ENCODE measurements around the gene COX19.

COX19 gene

GRCh38 chr7:978049-978346 is 2.6 kb upstream of the COX19 start:
- peaks cover 19% of the 10 kb centered on the region for H3K4me1 ChIP-seq (ENCODE audit: control insufficient read depth, insufficient read depth, low read length, poor library complexity, severe bottlenecking)
- no peak for DNase-seq
- no peak overlapping the region for H3K27ac ChIP-seq (ENCODE audit: insufficient read depth, low read length, poor library complexity, severe bottlenecking)
- H3K36me3 ChIP-seq (ENCODE audit: control insufficient read depth, insufficient read depth, low read length) = no peaks in the 10 kb centered on the region
- H3K9me3 ChIP-seq (ENCODE audit: control insufficient read depth, low read length) = no peaks in the 10 kb centered on the region
- no peak overlapping the region for H3K4me3 ChIP-seq (ENCODE audit: insufficient read depth, low read depth, low read length, poor library complexity, severe bottlenecking)
- H3K27me3 ChIP-seq (replicated peaks; ENCODE audit: control insufficient read depth, insufficient read depth, low read length, poor library complexity, severe bottlenecking) = no peaks in the 10 kb centered on the region

DNA sequence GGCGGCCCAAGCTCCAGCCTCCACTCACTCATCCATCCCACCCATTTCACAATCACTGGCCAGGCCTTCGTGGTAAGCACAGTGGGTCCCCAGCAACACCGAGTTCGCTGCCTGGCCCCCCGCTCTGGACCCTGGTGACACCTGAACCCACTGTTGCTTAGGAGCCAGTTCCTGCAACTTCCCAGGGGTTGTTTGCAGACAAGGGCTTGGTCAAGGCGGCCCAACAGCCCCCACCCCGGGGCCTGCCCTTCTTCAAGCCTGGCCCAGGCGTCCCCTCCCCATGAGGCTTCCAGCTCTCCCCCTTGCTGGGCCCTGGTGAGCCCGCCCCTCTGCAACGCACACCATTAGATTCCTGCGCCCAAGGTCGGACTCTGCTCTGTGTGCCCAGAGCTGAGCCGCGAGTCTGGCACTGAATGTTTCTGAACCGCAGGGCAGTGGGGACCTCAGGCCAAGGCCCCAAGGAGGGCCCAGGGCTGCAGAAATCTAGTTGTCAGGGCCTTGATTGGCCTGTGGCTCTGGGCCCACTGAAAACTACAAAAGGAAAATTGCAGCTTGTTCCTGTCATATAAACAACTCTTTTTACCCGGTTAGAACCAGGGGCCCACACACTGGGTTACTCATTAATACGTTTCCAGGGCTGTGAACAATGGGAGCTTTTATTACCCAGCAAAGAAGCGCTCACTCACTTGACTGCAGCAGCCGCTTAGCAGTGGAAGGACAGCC is 2.1 kb upstream of the COX19 start:
- H3K36me3 ChIP-seq (ENCODE audit: control insufficient read depth, insufficient read depth, low read length) = peaks cover 3% of the 10 kb centered on the region
- no peak overlapping the region for H3K4me3 ChIP-seq (ENCODE audit: insufficient read depth, low read depth, low read length, poor library complexity, severe bottlenecking)
- peaks cover 22% of the 10 kb centered on the region for H3K4me1 ChIP-seq (ENCODE audit: control insufficient read depth, insufficient read depth, low read length, poor library complexity, severe bottlenecking)
- H3K27ac ChIP-seq (ENCODE audit: insufficient read depth, low read length, poor library complexity, severe bottlenecking) = no peak overlapping the region
- no peaks in the 10 kb centered on the region for H3K9me3 ChIP-seq (ENCODE audit: control insufficient read depth, low read length)
- DNase-seq = no peak
- H3K27me3 ChIP-seq (replicated peaks; ENCODE audit: control insufficient read depth, insufficient read depth, low read length, poor library complexity, severe bottlenecking) = no peaks in the 10 kb centered on the region

GRCh38 chr7:976901-977325 is 1.6 kb upstream of the COX19 start:
- Histone ChIP-seq H3K4me1 (ENCODE audit: control insufficient read depth, insufficient read depth, low read length, poor library complexity, severe bottlenecking) (peaks cover 22% of the 10 kb centered on the region), H3K9me3 (ENCODE audit: control insufficient read depth, low read length) (no peaks in the 10 kb centered on the region), H3K36me3 (ENCODE audit: control insufficient read depth, insufficient read depth, low read length) (peaks cover 9% of the 10 kb centered on the region), H3K4me3 (ENCODE audit: insufficient read depth, low read depth, low read length, poor library complexity, severe bottlenecking) (no peak overlapping the region), H3K27me3 (replicated peaks; ENCODE audit: control insufficient read depth, insufficient read depth, low read length, poor library complexity, severe bottlenecking) (no peaks in the 10 kb centered on the region), H3K27ac (ENCODE audit: insufficient read depth, low read length, poor library complexity, severe bottlenecking) (no peak overlapping the region)
- no peak for DNase-seq

- peak overlapping the region; percentile 97 for H3K4me3 ChIP-seq (ENCODE audit: insufficient read depth, low read depth, low read length, poor library complexity, severe bottlenecking)
Measured at GRCh38 chr7:975702-976473, 539 bp upstream of the COX19 start.

DNA sequence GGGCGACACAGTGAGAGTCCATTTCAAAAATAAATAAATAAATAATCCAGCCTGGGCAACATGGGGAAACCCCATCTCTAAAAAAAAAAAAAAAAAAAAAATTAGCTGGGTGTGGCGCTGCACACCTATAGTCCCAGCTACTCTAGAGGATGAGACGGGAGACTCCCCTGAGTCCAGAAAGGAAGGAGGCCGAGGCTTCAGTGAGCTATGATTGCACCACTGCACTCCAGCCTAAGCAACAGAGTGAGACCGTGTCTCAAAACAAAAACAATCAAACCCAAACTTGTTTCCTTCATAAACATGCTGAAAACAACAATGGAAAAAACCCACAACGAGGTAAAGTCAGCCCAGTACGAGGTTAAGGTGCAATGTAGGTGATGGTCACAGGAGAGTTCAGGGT is 1.2 kb downstream of the COX19 start:
- H3K4me1 ChIP-seq (ENCODE audit: control insufficient read depth, insufficient read depth, low read length, poor library complexity, severe bottlenecking) = peaks cover 22% of the 10 kb centered on the region
- no peaks in the 10 kb centered on the region for H3K9me3 ChIP-seq (ENCODE audit: control insufficient read depth, low read length)
- DNase-seq = no peak
- peaks cover 29% of the 10 kb centered on the region for H3K36me3 ChIP-seq (ENCODE audit: control insufficient read depth, insufficient read depth, low read length)
- peak overlapping the region; percentile 99 for H3K27ac ChIP-seq (ENCODE audit: insufficient read depth, low read length, poor library complexity, severe bottlenecking)
- H3K27me3 ChIP-seq (replicated peaks; ENCODE audit: control insufficient read depth, insufficient read depth, low read length, poor library complexity, severe bottlenecking) = no peaks in the 10 kb centered on the region
- no peak overlapping the region for H3K4me3 ChIP-seq (ENCODE audit: insufficient read depth, low read depth, low read length, poor library complexity, severe bottlenecking)

More at GRCh38 chr7:975702-976473, 539 bp upstream of the COX19 start:
- peaks cover 22% of the 10 kb centered on the region for H3K4me1 ChIP-seq (ENCODE audit: control insufficient read depth, insufficient read depth, low read length, poor library complexity, severe bottlenecking)
- no peaks in the 10 kb centered on the region for H3K27me3 ChIP-seq (replicated peaks; ENCODE audit: control insufficient read depth, insufficient read depth, low read length, poor library complexity, severe bottlenecking)
- DNase-seq = no peak
- H3K27ac ChIP-seq (ENCODE audit: insufficient read depth, low read length, poor library complexity, severe bottlenecking) = peak overlapping the region; percentile 99
- H3K36me3 ChIP-seq (ENCODE audit: control insufficient read depth, insufficient read depth, low read length) = peaks cover 16% of the 10 kb centered on the region
- no peaks in the 10 kb centered on the region for H3K9me3 ChIP-seq (ENCODE audit: control insufficient read depth, low read length)

DNA sequence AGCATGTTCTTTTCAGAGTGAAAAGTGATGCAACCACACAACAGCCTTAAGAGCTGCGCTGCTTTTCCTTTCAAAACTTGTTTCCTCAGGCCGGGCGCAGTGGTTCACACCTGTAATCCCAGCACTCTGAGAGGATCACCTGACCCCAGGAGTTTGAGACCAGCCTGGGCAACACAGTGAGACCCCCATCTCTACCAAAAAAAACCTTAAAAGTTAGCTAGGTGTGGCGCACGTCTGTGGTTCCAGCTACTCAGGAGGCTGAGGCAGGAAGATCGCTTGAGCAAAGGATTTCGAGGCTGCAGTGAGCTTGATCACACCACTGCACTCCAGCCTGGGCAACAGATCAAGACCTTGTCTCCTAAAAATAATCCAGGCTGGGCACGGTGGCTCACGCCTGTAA is 2.0 kb downstream of the COX19 start:
- Histone ChIP-seq H3K9me3 (ENCODE audit: control insufficient read depth, low read length) (no peaks in the 10 kb centered on the region), H3K27ac (ENCODE audit: insufficient read depth, low read length, poor library complexity, severe bottlenecking) (no peak overlapping the region), H3K27me3 (replicated peaks; ENCODE audit: control insufficient read depth, insufficient read depth, low read length, poor library complexity, severe bottlenecking) (no peaks in the 10 kb centered on the region), H3K36me3 (ENCODE audit: control insufficient read depth, insufficient read depth, low read length) (peaks cover 37% of the 10 kb centered on the region), H3K4me1 (ENCODE audit: control insufficient read depth, insufficient read depth, low read length, poor library complexity, severe bottlenecking) (peaks cover 22% of the 10 kb centered on the region), H3K4me3 (ENCODE audit: insufficient read depth, low read depth, low read length, poor library complexity, severe bottlenecking) (no peak overlapping the region)
- no peak for DNase-seq

- no peak overlapping the region for H3K27ac ChIP-seq (ENCODE audit: insufficient read depth, low read length, poor library complexity, severe bottlenecking)
Measured at GRCh38 chr7:972676-973309, 2.6 kb downstream of the COX19 start.

DNA sequence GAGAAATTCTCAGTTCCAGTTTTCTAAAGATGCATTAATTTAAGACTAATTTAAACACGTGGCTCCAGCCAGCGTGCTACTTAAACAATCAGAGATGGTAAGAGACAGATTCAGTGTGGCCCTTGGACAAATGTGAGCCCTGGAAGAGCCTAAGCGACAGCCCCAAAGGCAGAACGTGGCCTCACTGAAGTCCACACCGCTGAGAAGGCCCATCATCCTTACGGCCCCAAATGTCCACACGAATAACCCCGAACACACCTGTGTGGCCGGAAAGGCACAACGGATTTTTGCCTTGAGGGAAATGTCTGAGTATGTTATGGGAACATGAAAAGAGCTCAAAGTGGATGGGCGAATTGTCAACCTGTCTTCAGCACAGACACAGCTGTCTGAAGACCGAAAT is 3.2 kb downstream of the COX19 start:
- DNase-seq = no peak
- H3K36me3 ChIP-seq (ENCODE audit: control insufficient read depth, insufficient read depth, low read length) = peaks cover 49% of the 10 kb centered on the region
- peaks cover 22% of the 10 kb centered on the region for H3K4me1 ChIP-seq (ENCODE audit: control insufficient read depth, insufficient read depth, low read length, poor library complexity, severe bottlenecking)
- H3K27me3 ChIP-seq (replicated peaks; ENCODE audit: control insufficient read depth, insufficient read depth, low read length, poor library complexity, severe bottlenecking) = no peaks in the 10 kb centered on the region
- H3K9me3 ChIP-seq (ENCODE audit: control insufficient read depth, low read length) = no peaks in the 10 kb centered on the region
- no peak overlapping the region for H3K4me3 ChIP-seq (ENCODE audit: insufficient read depth, low read depth, low read length, poor library complexity, severe bottlenecking)
- H3K27ac ChIP-seq (ENCODE audit: insufficient read depth, low read length, poor library complexity, severe bottlenecking) = no peak overlapping the region

More at GRCh38 chr7:972676-973309, 2.6 kb downstream of the COX19 start:
- Histone ChIP-seq H3K9me3 (ENCODE audit: control insufficient read depth, low read length) (no peaks in the 10 kb centered on the region), H3K27me3 (replicated peaks; ENCODE audit: control insufficient read depth, insufficient read depth, low read length, poor library complexity, severe bottlenecking) (no peaks in the 10 kb centered on the region), H3K4me1 (ENCODE audit: control insufficient read depth, insufficient read depth, low read length, poor library complexity, severe bottlenecking) (peaks cover 22% of the 10 kb centered on the region), H3K4me3 (ENCODE audit: insufficient read depth, low read depth, low read length, poor library complexity, severe bottlenecking) (no peak overlapping the region), H3K36me3 (ENCODE audit: control insufficient read depth, insufficient read depth, low read length) (peaks cover 43% of the 10 kb centered on the region)
- DNase-seq = no peak

- Histone ChIP-seq H3K4me1 (ENCODE audit: control insufficient read depth, insufficient read depth, low read length, poor library complexity, severe bottlenecking) (peaks cover 19% of the 10 kb centered on the region), H3K36me3 (ENCODE audit: control insufficient read depth, insufficient read depth, low read length) (peaks cover 52% of the 10 kb centered on the region)
Measured at GRCh38 chr7:970744-971143, 4.6 kb downstream of the COX19 start.

DNA sequence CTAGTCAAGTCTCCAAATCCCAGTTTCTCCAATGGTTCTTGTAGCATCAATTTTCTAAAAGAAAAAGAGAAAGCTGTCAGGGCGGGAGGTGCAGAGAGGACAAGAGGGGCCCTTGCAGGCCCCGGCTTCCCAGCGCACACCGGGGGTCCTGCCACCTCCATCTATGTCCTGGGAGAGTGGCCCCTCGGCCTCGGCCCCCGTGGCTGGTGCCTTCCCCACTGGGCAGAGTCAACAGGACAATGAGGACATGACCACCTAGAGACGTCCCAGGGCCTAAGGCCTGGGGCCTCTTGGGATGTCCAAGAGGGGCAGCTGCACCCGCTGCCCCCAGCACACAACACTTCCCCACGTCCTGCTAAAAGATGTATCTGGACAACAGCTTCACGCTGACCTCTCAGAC is 5.9 kb downstream of the COX19 start:
- Histone ChIP-seq H3K9me3 (ENCODE audit: control insufficient read depth, low read length) (no peaks in the 10 kb centered on the region), H3K4me1 (ENCODE audit: control insufficient read depth, insufficient read depth, low read length, poor library complexity, severe bottlenecking) (peaks cover 15% of the 10 kb centered on the region), H3K4me3 (ENCODE audit: insufficient read depth, low read depth, low read length, poor library complexity, severe bottlenecking) (no peak overlapping the region), H3K36me3 (ENCODE audit: control insufficient read depth, insufficient read depth, low read length) (peaks cover 52% of the 10 kb centered on the region), H3K27ac (ENCODE audit: insufficient read depth, low read length, poor library complexity, severe bottlenecking) (no peak overlapping the region), H3K27me3 (replicated peaks; ENCODE audit: control insufficient read depth, insufficient read depth, low read length, poor library complexity, severe bottlenecking) (no peaks in the 10 kb centered on the region)
- no peak for DNase-seq

More at GRCh38 chr7:970744-971143, 4.6 kb downstream of the COX19 start:
- H3K27me3 ChIP-seq (replicated peaks; ENCODE audit: control insufficient read depth, insufficient read depth, low read length, poor library complexity, severe bottlenecking) = no peaks in the 10 kb centered on the region
- no peak overlapping the region for H3K4me3 ChIP-seq (ENCODE audit: insufficient read depth, low read depth, low read length, poor library complexity, severe bottlenecking)
- H3K27ac ChIP-seq (ENCODE audit: insufficient read depth, low read length, poor library complexity, severe bottlenecking) = no peak overlapping the region
- no peaks in the 10 kb centered on the region for H3K9me3 ChIP-seq (ENCODE audit: control insufficient read depth, low read length)
- DNase-seq = no peak
